ENCODE results near the gene TOR2A. TPM values are rescaled to one million over a fixed set of nuclear protein-coding genes. Genes with fewer than 3 reads are reported as not detected.

The TOR2A gene
- total and polyA plus RNA-seq, 2 of the 8 experiments (the other 6 are each of a cell fraction or from before 2014, with no cell fraction given): 18.7 to 24.9 TPM

DNA sequence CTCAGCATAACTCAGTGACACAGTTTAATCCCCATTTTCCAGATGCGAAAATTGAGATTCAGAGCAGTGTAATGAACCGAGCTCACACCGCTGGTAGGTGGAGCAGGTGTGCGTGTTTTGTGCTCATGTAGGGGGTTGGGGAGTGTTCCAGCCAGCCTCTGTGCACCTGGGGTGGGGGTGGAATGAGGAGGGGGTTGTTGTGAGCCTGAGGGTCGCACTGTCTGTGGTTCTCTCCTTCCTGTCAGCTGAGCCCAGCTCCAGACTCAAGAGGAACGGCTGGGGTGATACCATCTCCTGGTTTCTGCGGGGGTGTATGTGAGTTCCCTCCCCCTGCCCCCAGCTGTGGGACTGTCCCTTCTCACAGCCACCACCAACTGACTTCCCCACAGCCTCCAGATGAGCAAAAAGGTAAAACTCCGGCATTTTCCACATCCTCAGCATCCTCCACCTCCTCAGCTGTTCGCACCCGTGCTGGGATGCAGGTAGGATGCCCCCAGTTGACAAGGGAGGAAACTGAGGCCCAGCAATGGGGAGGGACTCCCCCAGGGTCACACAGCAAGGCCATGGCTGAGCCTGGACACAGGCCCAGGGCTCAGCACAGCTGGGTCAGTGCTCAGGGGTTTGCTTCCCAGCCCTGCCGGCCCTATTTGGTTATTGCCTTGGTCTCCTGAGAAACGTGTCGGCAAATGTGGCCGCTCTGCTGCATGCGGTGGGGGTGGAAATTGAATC lies 41.3 kb upstream of the TOR2A start:
- Histone ChIP-seq H4K91ac (replicated peaks; ENCODE audit: insufficient read length, low read length) (peak overlapping the region; percentile 1), H2AK5ac (ENCODE audit: low read depth, low read length) (no peak overlapping the region; the same call in 1 of the 2 replicates), H3K4me1 (replicated peaks in 1 of 4; ENCODE audit: control insufficient read depth in 3 of 4, insufficient read depth in 4 of 4, low read length in 3 of 4) (peaks cover 4 to 20% (median 15%) of the 10 kb centered on the region in 4 experiments), H3K23me2 (ENCODE audit: low read depth, low read length) (no peaks in the 10 kb centered on the region), H3K56ac (replicated peaks; ENCODE audit: insufficient read length, low read depth, low read length) (no peak overlapping the region), H3K79me1 (ENCODE audit: low read depth, low read length) (no peaks in the 10 kb centered on the region), H4K8ac (ENCODE audit: extremely low read depth, insufficient read depth, low read length) (no peak overlapping the region), H2BK120ac (replicated peaks; ENCODE audit: low read depth, low read length) (no peak overlapping the region), H3K4me2 (ENCODE audit: insufficient read depth in 1 of 2, low read depth in 2 of 2, low read length in 2 of 2) (no peak overlapping the region), H3K23ac (ENCODE audit: insufficient read length) (no peak overlapping the region), H3K14ac (ENCODE audit: insufficient read length) (no peak overlapping the region), H2BK5ac (ENCODE audit: low read depth, low read length) (0 out of 2 replicates have a peak overlapping the region, but pooled peaks have one; percentile 19), H2BK15ac (ENCODE audit: low read length) (no peak overlapping the region; the same call in 1 of the 2 replicates), H3K18ac (ENCODE audit: extremely low read depth, low read length) (0 out of 2 replicates have a peak overlapping the region, but pooled peaks have one; percentile 28), H4K20me1 (replicated peaks in 1 of 2; ENCODE audit: control insufficient read depth in 1 of 2, insufficient read depth in 2 of 2, low read length in 2 of 2) (no peaks in the 10 kb centered on the region), H3K4ac (replicated peaks; ENCODE audit: insufficient read length, low read depth, low read length) (no peak overlapping the region), H2BK20ac (ENCODE audit: low read length) (no peak overlapping the region; the same call in 1 of the 2 replicates), H2BK12ac (ENCODE audit: low read depth, low read length) (peak overlapping the region; percentile 14; the same call in 1 of the 2 replicates), H3K4me3 (ENCODE audit: extremely low read depth in 1 of 4, insufficient read depth in 2 of 4, low read depth in 3 of 4, low read length in 4 of 4) (no peak overlapping the region; a peak in 1 of 8 replicates), H3K79me2 (ENCODE audit: control insufficient read depth in 1 of 2, insufficient read depth in 2 of 2, low read length in 2 of 2) (no peaks in the 10 kb centered on the region), H3K9ac (replicated peaks in 1 of 4; ENCODE audit: extremely low read depth in 1 of 4, low read depth in 3 of 4, low read length in 3 of 4) (no peak overlapping the region; a peak in 1 of 7 replicates), H3K27ac (ENCODE audit: low read depth, low read length) (no peak overlapping the region), H3K27me3 (replicated peaks in 1 of 4; ENCODE audit: control insufficient read depth in 3 of 4, extremely low read depth in 1 of 4, insufficient read depth in 3 of 4, low read length in 3 of 4) (no peaks in the 10 kb centered on the region), H3K36me3 (ENCODE audit: control insufficient read depth in 2 of 4, insufficient read depth in 4 of 4, low read length in 3 of 4) (no peaks in the 10 kb centered on the region), H3K9me3 (ENCODE audit: insufficient read depth in 2 of 2, low read depth in 1 of 2, low read length in 1 of 2) (no peaks in the 10 kb centered on the region), H2AFZ (ENCODE audit: low read length) (peak overlapping the region; percentile 83; the same call in 1 of the 2 replicates), H4K5ac (ENCODE audit: insufficient read length, low read depth, low read length) (peak overlapping the region; percentile 47)
- DNase-seq (ENCODE audit: low read depth in 1 of 2, low spot score in 2 of 2) (peak in 1 of 2 experiments; percentile 76), FAIRE-seq (no peak)
- CTCF ChIA-PET (ENCODE audit: partially characterized antibody): interaction anchor here (0.9 to 2.7 kb wide), 6 partner anchors 8 to 107 kb away, joined by 3 to 12 read pairs (median 4); partner anchors contain the start of genes CDK9 and TOR2A
- TF ChIP-seq EP300 (IDR thresholded peaks at IDR 0.05; ENCODE audit: borderline replicate concordance in 1 of 2, low read depth in 2 of 2, low read length in 2 of 2) (peak in 1 of 2 experiments; percentile 99; a peak in 2 of 3 replicates), JUND (IDR thresholded peaks at IDR 0.05; ENCODE audit: low read length) (peak; percentile 98), ZNF274 (IDR thresholded peaks at IDR 0.05; ENCODE audit: borderline replicate concordance, extremely low read depth, low read length) (no peak), CHD1 (IDR thresholded peaks at IDR 0.05; ENCODE audit: low read depth, low read length) (peak; percentile 92)
- TF ChIP-seq, protein P1, sequence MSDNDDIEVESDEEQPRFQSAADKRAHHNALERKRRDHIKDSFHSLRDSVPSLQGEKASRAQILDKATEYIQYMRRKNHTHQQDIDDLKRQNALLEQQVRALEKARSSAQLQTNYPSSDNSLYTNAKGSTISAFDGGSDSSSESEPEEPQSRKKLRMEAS (IDR thresholded peaks at IDR 0.05): peak; percentile 16; the same call in 1 of the 2 replicates
- POLR2A ChIA-PET (ENCODE audit: partially characterized antibody): interaction anchor here (1.3 kb wide), 1 partner anchor 11 kb away, joined by 3 read pairs; no protein-coding TSS in a partner anchor
- 88% methylated on average over 13 of the region's 15 CpGs; no CpG with 5 or more reads in 1 of the 2 experiments for WGBS, 2 experiments (ENCODE audit: extremely low coverage in 1 of 2, insufficient coverage in 1 of 2, insufficient read length in 1 of 2, insufficient replicate concordance in 2 of 2, low coverage in 1 of 2, low lambda C conversion rate in 2 of 2, missing lambda C conversion rate in 1 of 2)
